Kidney (tissue), 14 donors: ENCODE measurements around the gene SAMD13. TPM values are rescaled to one million over a fixed set of nuclear protein-coding genes. Genes with fewer than 3 reads are reported as not detected.

ENCODE experiments used
- DNase-seq, 5 donors: peaks; one replicate each; pipeline ENCODE4 v3.0.0-alpha.2; 2013 to 2020
- FAIRE-seq: peaks from 2 replicates; lab custom pipeline; 2012; peaks lifted over from hg19 to GRCh38; lab: Jason Lieb, UNC
- H3K27ac ChIP-seq, 2 donors: one replicate each; pipeline ENCODE4 v1.7.0; 2013; ENCODE audit warnings: low read depth in 2 of 2, low read length in 2 of 2, inconsistent platforms in 1 of 2
- H3K27me3 ChIP-seq: one replicate; pipeline ENCODE4 v1.7.1; 2013; ENCODE audit warnings: low read length, inconsistent platforms; ENCODE audit not compliant: control insufficient read depth, insufficient read depth
- H3K36me3 ChIP-seq, 3 donors: one replicate each; pipeline versions ENCODE4 v1.7.0 to v1.7.1; 2013; ENCODE audit warnings: low read length in 3 of 3, control low read depth in 1 of 3, inconsistent platforms in 1 of 3; ENCODE audit not compliant: insufficient read depth in 3 of 3, control insufficient read depth in 2 of 3
- H3K4me1 ChIP-seq, 3 donors: one replicate each; pipeline versions ENCODE4 v1.7.0 to v1.7.1; 2013; ENCODE audit warnings: low read length in 3 of 3, inconsistent platforms in 1 of 3, low read depth in 1 of 3; ENCODE audit not compliant: control insufficient read depth in 2 of 3, insufficient read depth in 2 of 3
- H3K4me3 ChIP-seq, 3 donors: one replicate each; pipeline versions ENCODE4 v1.7.0 to v1.8.1; 2013; ENCODE audit warnings: low read length in 3 of 3, control low read depth in 1 of 3, inconsistent platforms in 1 of 3
- H3K9ac ChIP-seq, 3 donors: one replicate each; pipeline versions ENCODE4 v1.7.0 to v1.7.1; 2013; ENCODE audit warnings: low read length in 3 of 3, control low read depth in 1 of 3, inconsistent platforms in 1 of 3
- H3K9me3 ChIP-seq, 3 donors: one replicate each; pipeline versions ENCODE4 v1.7.0 to v1.7.1; 2013; ENCODE audit warnings: low read length in 3 of 3, control low read depth in 1 of 3, inconsistent platforms in 1 of 3; ENCODE audit not compliant: control insufficient read depth in 2 of 3, insufficient read depth in 1 of 3
- CTCF ChIP-seq: IDR thresholded peaks from 3 replicates; pipeline ENCODE4 v1.5.1; 2012; ENCODE audit warnings: mild to moderate bottlenecking, moderate library complexity, borderline replicate concordance; ENCODE audit not compliant: insufficient read depth; ENCODE audit errors: extremely low read depth
- intact Hi-C: fragments of 100-400 bp; cut with DNase I; formaldehyde crosslinking; loops from one replicate; pipeline ENCODE4 v1.11.1; 2022
- polyA plus RNA-seq: library from polyadenylated mRNA; stranded (reverse); fragments of 350-450 nt; fragmentation: Illumina TruSeq; extraction: RNeasy Lipid Tissue Mini Kit (QIAGEN cat#74804); gene quantifications from one replicate; pipeline ENCODE4 v1.2.3, GENCODE V29; 2014; ENCODE audit warnings: low read depth, low replicate concordance; ENCODE audit not compliant: insufficient read depth
- total RNA-seq: library from RNA; stranded (reverse); fragmentation: NEBNext Ultra II Directional; extraction: Animal tissue kit (Norgen Biotek cat#: 25700); gene quantifications from one replicate; pipeline ENCODE4 v1.2.1, GENCODE V29; 2021
- donor health status: control.
- donor health status: control.
- donor health status: control.
- donor health status: control.
- donor health status: control.
- donor health status: DM: yes; HTN: yes; CAD: no.
- donor health status: Normal renal cell carcinoma (clear cell type).

Gene SAMD13
- total and polyA plus RNA-seq, 2 donors from 2014 or later, result 2.9 to 4.5 TPM

GRCh38 chr1:84398175-84399155, 97.0 kb downstream of the SAMD13 start, which contains the start of gene DNASE2B:
DNASE2B (plus strand) TSS chr1:84398484; CDS start chr1:84398565, 81 bp downstream.
- DNase-seq, result no peak
- intact Hi-C loops, result no loop called here

More at GRCh38 chr1:84398175-84399155, 97.0 kb downstream of the SAMD13 start, which contains the start of gene DNASE2B:
- Histone ChIP-seq H3K4me3 (no peak within 1 kb of the TSS), H3K27me3 (no peaks in the 10 kb centered on the region), H3K27ac (no peak within 1 kb of the TSS), H3K36me3 (no peaks in the 10 kb centered on the region), H3K9ac (no peak within 1 kb of the TSS), H3K4me1 (no peaks in the 10 kb centered on the region), H3K9me3 (no peaks in the 10 kb centered on the region)
- FAIRE-seq, result no peak
- no peak for TF ChIP-seq CTCF

Other genes starting within 250 kb of the SAMD13 start
- 52.5 TPM for gene PRKACB, start 157.4 kb upstream of the SAMD13 start, total RNA-seq
- 22.4 TPM for gene PRKACB, start 157.4 kb upstream of the SAMD13 start, polyA plus RNA-seq
- gene DNASE2B, start 96.8 kb downstream of the SAMD13 start, total RNA-seq, result not detected
- gene DNASE2B, start 96.8 kb downstream of the SAMD13 start, polyA plus RNA-seq, result not detected
- 29.6 TPM for gene RPF1, start 177.6 kb downstream of the SAMD13 start, total RNA-seq
- 44.1 TPM for gene RPF1, start 177.6 kb downstream of the SAMD13 start, polyA plus RNA-seq
- gene SPATA1, start 204.7 kb downstream of the SAMD13 start, total RNA-seq, result 2.5 TPM
- gene SPATA1, start 204.7 kb downstream of the SAMD13 start, polyA plus RNA-seq, result 0.62 TPM
- 87.9 TPM for gene GNG5, start 204.9 kb downstream of the SAMD13 start, total RNA-seq
- gene GNG5, start 204.9 kb downstream of the SAMD13 start, polyA plus RNA-seq, result 304 TPM